SKM-1 (cell line): ENCODE data around the gene EPDR1.
A peak's percentile ranks its signal among the peaks of the same experiment; 100 is the strongest.

ENCODE experiments used
- DNase-seq: peaks from one replicate; lab custom pipeline; 2025; ENCODE audit not compliant: unreplicated experiment; lab: John Stamatoyannopoulos, UW

The EPDR1 gene

DNA sequence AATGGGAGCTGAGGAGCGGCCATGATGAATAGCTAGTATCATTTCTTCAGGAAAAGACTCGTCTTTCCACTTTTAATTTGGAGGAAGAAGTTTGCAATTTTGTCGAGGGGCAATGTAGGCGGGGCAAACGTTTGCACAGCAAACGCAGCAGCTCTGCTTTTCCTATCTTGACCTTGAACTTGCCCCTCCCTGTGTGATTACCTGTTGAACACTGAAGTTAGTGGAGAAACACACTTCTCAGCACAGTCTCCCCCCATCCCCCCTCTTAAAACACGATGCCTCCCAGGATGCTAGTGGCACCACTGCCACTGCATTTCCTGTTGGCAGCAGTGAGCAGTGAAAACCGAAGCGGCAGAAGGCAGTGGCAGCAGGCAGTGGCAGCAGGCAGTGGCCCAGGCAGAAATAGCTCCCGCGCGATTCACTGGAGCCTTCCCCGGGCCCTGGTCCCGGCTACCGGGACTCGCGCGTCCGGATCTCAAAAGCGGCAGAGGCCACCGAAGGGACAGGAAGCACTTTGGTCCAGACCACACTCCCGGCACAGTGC lies at the start of gene EPDR1:
Gene EPDR1, plus strand, starts transcription at position 336 of the 544 bp plus-strand sequence. CDS start 300 bp downstream, outside the sequence.
- DNase-seq: peak; percentile 34

DNA sequence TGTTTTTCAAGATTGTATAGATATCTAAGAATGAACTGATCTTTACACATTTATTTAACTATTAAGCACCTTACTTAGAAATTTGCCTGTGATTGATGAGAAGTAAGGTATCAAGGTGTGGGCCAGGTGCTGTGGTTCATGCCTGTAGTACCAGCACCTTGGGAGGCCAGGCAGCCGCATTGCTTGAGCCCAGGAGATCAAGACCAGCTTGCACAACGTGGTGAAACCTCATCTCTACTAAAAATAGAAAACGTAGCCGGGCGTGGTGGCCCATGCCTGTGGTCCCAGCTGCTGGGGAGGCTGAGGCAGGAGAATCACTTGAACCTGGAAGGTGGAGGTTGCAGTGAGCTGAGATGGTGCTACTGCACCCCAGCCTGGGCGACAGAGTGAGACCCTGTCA lies 38.4 kb upstream of the EPDR1 start:
- DNase-seq: no peak

DNA sequence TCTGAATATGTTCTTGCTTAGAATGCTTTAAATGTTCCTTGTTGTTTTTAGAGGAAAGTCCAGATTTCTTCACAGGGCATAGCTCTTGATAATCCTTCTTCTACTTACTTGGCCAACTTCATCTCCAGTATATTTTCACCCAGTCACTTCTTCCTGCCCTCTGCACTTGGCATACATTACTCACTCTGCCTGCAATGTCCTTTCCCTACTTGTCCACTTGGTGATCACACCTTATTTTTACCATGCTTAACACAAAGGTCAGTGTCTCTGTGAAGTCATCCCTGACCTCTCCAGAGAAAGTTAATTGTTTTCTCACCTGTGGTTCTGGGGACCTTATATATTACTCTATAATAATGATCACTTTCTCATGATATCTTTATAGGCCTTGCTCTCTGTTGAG lies 27.1 kb upstream of the EPDR1 start:
- DNase-seq: no peak

DNA sequence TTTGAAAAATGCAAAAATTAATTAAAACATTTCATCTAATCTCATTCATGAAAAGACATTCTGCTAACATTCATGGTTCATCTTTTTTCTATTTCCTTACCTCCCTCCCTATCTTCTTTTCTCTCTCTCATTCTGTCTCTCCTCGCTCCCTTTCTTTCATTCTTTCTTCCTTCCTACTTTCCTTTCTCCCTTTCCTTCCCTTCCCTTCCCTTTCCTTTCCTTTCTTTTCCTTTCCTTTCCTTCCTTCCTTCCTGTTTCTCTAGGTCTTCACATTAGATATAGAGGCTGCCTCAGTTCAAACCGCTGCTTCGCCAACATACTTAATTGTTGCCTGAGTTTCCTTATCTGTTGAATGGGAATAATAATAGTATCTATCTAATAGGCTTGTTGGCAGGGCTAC lies 25.8 kb upstream of the EPDR1 start:
- no peak for DNase-seq

DNA sequence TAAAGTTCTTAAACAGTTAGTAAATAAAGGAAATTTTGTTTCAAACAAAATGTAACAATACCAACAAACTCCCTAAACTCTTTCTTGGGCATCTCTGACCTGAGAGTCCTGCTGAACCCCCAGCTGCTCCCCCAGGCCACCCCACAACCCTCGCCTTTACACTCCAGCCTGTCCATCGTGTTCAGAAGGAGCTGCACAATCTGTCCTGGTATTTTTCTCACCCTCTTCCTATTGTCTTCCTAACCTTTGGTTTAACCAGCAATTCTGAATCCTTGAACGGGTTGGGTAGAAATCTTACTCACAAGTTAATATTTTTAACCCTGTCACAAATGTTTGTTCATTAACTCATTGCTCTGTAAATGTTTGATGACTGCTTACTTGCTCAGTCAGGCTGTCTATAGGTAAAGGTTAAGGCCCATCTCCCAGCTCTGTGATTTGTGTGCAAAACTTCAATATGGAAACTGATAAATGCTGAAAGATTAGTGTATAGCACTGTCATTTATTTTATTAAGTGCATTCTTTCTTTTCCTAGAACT lies 20.7 kb upstream of the EPDR1 start:
- DNase-seq: no peak

DNA sequence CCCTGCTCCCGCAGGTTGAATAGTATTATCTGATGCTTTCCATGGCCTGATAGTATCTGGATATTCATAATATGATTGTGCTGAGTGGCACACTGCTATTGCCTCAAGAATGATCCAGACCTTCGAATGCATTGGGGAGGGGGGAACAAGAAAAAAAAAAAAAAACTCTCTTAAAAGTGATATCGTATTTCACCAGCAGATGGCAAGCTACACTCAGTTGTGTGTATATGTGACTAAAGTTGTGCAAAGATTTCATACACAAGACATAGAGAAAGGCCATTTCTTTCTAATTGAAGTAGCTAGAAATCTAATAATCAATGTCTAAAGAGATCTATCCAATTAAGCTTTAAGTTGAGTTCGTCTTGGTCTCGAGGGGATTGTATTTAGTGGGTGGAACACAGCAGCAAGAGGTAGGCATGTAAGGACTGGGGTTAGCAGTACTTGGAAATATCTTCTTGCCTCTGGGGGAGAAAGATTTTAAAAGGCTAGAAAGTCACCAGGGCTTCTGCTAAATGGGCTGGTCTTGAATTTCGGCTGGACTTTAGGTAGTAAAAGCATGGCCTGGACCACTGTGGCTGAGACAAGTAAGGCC lies 19.1 kb upstream of the EPDR1 start:
- DNase-seq: peak; percentile 2

DNA sequence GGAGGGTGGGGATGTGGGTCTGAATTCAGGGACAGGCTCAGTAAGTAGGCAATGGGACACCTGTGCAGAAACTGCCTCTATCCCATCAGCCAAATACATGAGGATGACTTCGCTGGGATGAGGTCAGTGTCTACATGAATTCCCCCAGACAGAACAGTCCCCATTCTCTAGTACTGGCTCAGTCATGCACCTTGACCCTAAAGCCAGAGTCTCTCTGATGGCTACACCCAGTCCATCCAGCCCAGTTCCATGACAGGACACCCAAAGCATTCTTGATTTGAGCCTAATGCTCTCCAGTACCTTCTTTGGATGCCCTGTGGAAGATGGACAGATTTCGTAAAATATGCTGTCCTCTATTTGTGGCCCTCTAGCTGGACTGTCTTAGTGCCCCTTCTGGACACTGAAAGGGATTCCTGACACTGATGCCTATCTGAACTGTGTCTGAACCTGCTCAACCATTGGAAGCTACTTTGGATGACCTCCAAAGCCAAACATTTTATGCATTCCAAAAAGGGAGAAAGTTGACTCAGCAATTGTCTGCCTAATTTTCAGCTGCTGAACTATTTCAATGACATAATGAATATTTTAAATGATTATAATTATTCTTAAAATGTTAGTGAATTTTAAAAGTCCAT lies 18.4 kb upstream of the EPDR1 start:
- no peak for DNase-seq

DNA sequence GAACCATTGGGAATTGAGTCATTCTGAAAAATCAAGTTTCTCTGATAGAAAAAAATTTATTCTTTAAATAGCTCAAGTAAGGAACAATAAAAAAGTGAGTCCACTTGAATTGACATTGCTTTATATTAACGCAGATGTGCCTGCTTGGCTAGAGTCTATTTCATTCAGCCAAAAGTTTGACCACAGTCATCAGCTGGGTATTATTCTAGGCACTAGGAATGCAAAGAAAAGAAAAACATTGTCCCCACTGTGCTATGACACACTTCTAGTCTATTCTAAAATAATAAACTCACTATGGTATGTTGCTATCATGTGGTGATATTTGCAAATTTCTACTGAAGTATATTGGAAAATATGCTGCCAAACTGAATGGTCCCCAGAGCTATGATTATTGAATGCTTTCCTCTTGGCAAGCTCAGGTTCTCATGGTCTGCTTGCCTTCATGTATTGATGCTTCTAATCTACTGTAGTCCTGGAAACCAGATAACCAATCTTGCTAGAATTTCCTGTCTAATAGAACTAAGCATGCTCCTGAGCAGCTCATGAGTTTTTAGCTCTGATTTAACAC lies 12.1 kb upstream of the EPDR1 start:
- DNase-seq: no peak

DNA sequence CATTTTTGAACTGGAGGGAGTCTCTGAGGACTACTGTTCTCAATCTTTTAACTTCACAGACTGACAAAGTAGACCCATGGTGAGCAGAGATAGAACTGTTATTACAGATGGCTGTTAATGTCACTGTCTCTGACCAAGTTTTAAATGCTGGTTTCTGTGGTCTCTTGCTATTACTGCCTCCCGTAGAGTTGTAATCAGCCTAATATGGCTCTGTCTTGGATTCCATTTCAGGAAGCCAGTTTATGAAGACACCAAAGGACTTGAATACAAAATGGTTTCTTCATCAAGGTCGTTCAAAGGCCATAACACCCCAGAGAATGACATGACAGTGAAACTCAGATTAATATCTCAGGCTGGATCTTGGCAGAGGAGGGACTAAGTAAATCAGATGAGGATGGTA lies 7.7 kb upstream of the EPDR1 start:
- no peak for DNase-seq

DNA sequence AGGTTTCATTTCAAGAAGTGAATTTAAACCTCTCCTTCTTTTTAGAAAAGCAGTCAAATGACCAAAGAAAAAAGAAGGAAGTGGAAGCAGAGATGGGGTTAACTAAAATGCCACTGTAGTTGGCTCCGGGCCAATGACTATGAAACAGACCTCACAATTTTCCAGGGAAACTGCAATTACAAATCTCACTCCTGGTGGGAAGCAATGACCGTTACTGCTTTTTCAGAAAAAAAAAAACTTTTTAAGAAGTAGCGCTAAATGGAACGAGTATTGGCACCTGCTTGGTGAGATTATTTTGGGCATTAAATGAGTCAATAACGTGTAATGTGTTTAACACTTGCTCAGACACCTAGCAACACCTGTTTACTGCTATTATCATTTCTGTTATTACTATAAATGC lies 5.0 kb upstream of the EPDR1 start:
- DNase-seq: peak; percentile 48

DNA sequence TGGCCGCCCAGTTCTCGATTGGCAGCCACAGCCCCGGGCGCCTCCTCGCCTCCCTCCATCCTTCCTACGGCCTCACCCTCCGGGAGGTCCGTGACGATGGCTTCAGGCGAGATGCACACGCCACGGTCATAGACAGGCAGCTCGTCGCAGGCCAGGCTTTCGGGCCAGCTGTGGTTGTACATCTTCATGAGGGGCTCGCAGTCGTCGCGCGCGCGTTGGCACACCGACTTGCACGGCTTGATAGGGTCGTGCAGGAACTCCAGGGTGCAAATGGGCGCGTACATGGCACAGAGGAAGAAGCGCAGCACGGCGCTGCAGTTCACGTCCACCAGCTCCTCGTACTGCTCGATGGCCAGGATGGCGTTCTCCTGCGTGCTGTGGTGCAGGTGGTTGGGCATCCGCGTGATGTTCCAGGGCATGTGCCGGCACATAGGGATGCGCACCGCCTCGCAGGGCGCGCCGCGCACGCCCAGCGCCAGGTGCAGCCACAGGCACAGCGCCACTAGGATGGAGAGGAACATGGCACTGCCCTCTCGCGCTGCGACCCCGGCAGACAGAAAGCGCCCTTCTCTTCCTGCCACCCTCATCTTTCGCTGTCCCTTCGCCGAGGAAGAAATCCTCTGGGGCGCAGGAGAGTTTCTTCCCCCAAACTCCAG lies 4.3 kb upstream of the EPDR1 start:
- DNase-seq: peak; percentile 8

DNA sequence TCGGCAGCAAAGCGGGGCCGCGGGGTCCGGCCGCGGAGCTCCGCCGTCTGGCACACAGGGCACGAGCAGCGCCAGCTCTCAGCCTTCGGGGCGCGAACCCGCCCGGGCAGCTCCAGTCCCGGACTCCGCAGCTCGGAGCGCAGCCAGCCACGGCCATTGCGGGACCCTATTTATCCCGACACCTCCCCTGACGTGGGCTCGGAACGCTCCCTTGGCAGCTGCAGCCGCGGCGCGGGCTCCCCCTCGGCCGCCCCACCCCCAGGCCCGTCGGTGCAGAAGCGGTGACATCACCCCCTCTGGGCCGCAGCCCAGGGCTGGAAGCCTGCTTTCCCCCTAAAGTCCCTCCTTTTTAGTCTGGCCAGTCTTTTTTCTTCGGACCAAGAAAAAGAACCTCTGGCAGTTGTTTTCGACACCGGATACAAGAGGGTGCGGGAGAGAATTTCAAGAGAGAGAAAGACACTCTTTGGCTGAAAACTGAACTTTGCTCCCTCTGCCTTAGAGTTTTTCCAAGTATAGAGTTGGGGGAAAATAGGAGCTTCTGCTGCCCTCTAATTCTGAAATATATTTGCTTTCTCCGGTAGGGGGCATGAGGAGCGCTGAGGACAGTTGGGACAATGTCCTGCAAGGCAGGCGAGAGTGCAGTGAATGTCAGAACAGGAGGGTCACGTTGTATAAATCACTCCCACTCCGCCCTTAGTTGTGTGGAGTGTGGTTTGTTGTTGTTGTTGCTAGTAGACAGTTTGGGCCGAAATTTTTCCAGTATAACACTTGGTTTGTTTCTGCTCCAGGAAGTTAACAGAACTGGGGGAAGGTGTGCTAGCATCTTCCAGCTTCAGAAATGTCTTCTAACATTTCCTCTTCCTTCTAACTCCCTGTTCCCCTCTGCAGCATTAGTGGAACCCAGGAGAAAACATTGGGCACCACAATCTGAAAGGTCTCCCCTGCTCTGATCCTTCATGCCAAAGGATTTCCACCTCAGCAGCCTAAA lies 3.5 kb upstream of the EPDR1 start, which contains the start of gene SFRP4:
Gene SFRP4, minus strand, starts transcription at position 145 of the 988 bp plus-strand sequence. CDS start 280 bp downstream, outside the sequence.
- DNase-seq: peak; percentile 56

DNA sequence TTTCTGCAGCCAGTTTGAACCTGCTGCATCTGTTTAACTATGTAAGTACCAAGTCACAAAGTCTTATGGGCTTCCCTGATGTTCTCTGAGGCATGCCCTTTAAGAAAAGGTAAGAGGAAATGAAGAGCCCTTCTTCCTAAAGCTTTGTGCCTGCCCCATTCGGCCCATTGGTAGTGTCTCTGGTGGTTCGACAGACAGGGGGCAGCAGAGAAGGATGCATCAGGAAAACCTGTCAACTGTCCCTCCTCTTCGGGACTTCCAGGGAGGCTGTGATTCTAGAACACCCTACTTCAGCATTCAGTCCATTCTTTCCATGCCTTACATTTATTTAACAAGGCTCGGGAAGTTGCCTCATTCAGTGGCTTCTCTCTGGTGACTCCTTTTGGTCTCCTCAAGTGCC lies 1.9 kb upstream of the EPDR1 start:
- no peak for DNase-seq

DNA sequence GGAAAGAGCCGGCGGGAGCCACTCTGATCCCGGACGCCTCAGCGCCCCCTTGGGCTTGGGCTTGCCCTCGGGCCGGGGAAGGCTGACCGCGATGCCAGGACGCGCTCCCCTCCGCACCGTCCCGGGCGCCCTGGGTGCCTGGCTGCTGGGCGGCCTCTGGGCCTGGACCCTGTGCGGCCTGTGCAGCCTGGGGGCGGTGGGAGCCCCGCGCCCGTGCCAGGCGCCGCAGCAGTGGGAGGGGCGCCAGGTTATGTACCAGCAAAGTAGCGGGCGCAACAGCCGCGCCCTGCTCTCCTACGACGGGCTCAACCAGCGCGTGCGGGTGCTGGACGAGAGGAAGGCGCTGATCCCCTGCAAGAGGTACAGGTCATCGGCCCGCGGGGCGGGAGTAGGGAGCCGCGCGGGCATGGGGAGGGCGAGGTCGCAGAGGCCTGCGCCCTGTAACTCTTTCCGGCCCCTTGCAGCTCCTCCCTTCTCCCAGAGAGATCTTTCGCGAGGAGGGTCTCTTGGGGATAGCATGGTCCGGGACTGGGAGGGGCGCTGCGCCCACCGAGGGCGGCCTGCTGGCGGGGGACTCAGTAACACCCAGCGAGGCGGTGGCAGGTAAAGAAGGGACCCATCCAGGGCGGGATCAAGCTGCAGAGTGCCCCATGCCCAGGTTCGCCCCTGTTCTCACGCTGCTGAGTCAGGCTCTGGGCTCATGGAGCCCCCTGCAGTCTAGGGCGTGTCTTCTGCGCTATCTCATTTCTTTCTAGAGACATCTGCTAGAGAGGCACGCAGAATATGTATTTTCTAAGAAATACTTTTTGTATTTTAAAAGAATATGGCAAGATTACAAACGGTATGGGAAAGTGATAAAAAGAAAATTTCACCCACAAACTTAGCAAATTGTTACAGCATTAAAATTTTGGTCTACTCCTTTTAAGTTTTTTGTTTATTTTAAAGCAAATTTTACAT lies 687 bp downstream of the EPDR1 start:
- DNase-seq: peak; percentile 25

DNA sequence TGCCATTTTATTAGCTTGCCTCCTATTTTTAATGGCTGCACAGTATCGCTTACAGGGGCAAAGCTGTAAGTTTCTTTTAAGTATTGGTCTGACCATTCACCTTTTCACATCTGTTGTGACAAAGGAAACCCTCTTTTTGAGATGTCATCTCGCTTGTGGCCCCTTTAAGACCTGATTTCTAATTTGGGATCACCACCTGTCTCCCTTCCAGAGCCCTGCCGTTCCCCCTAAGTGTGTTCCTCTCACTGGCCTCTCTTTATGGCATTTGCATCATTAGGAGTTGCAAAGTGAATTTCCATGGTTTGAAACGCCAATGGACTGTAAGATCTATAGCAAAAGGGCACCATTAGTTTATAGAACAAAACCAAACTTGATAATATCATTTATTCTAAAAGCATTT lies 1.4 kb downstream of the EPDR1 start:
- no peak for DNase-seq

DNA sequence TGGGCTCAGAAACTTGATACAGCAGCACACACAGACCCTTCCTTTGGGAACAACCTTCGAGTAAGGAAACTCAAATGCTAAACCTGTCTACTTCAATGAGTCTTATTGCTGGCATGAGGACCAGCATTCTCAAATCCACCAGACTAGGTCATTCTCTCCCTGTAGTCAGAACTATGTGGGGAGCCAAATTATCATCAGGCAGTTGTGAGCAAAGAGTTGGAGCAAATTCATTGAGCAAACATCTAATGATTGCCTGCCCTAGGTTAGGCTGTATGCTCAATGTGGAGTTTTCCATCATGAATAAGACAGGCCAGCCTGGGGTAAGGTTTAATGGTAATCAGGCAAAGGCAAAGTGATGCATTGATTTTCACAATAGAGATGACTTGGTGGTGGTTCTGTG lies 3.6 kb downstream of the EPDR1 start:
- no peak for DNase-seq

DNA sequence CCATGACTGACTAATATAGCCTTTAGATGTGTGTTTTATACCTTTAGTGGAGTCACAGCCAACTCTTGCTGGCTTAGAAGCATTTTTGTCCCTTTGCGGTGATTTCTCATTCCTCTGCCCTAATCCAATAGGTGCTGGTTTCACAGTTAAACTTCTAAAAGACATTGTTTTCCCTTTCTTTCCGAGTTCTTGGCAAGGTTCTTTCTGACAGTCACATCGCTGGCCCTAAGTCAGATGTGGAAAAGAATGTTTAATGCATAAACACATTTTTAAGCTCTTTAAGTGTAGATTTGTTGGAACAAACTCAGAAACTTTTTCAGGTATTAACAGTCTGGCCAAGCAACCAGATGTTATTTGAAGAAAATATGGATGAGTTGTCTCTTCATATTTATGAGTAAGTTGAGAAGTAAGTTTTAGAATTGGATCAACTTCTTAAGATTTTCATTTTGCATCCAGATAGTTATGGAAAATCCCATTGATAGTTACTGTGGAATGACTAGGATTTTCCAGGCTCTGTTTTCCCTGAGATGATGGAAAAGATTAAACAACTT lies 4.1 kb downstream of the EPDR1 start:
- DNase-seq: no peak

DNA sequence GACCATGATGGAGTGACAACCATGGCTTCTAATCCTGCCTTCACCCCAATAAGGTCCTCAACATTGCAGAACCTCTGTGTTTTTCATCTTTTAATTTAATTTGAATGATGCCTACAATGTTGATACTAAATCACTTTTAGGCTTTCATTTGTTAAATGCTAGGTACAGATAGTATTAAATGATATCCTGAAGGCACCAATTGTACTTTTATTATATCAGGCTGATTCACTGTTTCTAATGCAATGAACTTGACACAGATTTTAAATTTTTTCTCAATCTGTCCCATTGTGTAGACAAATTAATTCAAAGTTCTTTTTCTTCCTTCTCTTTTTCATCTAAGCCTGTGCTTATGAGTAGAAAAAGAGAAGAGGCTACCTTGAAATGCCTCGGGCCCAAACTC lies 5.2 kb downstream of the EPDR1 start:
- no peak for DNase-seq
